ENCODE measurements around the gene FBLL1.
"Not testable (repeated sequence)": the region's sequence is repeated elsewhere in the genome, so short reads cannot be mapped to it uniquely, and the experiment has no call there.

Gene FBLL1

GRCh38 chr5:168553377-168554130 lies 24.4 kb downstream of the FBLL1 start:
- DNase-seq, result no peak

- DNase-seq, result no peak
Observed at GRCh38 chr5:168557389-168557788, 28.3 kb downstream of the FBLL1 start.

- no peak for DNase-seq
Observed at GRCh38 chr5:168562279-168562678, 33.2 kb downstream of the FBLL1 start.

- DNase-seq, result no peak
Observed at GRCh38 chr5:168563959-168564358, 34.9 kb downstream of the FBLL1 start.

- DNase-seq, result no peak
Observed at GRCh38 chr5:168568738-168569137, 39.6 kb downstream of the FBLL1 start.

- DNase-seq, result no peak
Observed at GRCh38 chr5:168570490-168571328, 41.6 kb downstream of the FBLL1 start.

- DNase-seq, result not testable (repeated sequence)
Observed at GRCh38 chr5:168573663-168574062, 44.6 kb downstream of the FBLL1 start.

GRCh38 chr5:168574156-168574555 lies 45.1 kb downstream of the FBLL1 start:
- not testable (repeated sequence) for DNase-seq

GRCh38 chr5:168575391-168576372 lies 46.6 kb downstream of the FBLL1 start:
- no peak for DNase-seq

GRCh38 chr5:168578006-168578405 lies 48.9 kb downstream of the FBLL1 start:
- no peak for DNase-seq

GRCh38 chr5:168578538-168579487 lies 49.7 kb downstream of the FBLL1 start, which contains the start of gene PANK3:
PANK3 (minus strand) TSS chr5:168579368; CDS start chr5:168579283, 85 bp downstream.
- DNase-seq, result peak; percentile 63

GRCh38 chr5:168579488-168580226 lies 50.6 kb downstream of the FBLL1 start:
- DNase-seq, result peak; percentile 99

GRCh38 chr5:168580227-168580508 lies 51.1 kb downstream of the FBLL1 start:
- DNase-seq, result peak; percentile 20
